Stimulated activated CD8-positive, alpha-beta memory T cell treated with anti-CD3 and anti-CD28 coated beads, Interleukin-7, amount 100 ng/mL, for 24 hours (primary cell): ENCODE measurements around the gene SHMT2.

Source experiments
- DNase-seq: peaks from one replicate; pipeline ENCODE4 v3.0.0-alpha.2; 2020; ENCODE audit warnings: low read depth

SHMT2 gene

GRCh38 chr12:57240066-57240921 is 10.8 kb downstream of the SHMT2 start:
- DNase-seq = no peak

- DNase-seq = no peak
Observed at GRCh38 chr12:57240926-57241401, 11.5 kb downstream of the SHMT2 start.

- DNase-seq = no peak
Observed at GRCh38 chr12:57241402-57242310, 12.1 kb downstream of the SHMT2 start.

GRCh38 chr12:57242329-57242690 is 12.8 kb downstream of the SHMT2 start:
- DNase-seq = no peak

GRCh38 chr12:57242691-57243454 is 13.4 kb downstream of the SHMT2 start:
- DNase-seq = no peak

- peak; percentile 70 for DNase-seq
Observed at GRCh38 chr12:57243521-57244311, 14.2 kb downstream of the SHMT2 start.

GRCh38 chr12:57244312-57244696 is 14.8 kb downstream of the SHMT2 start:
- DNase-seq = no peak

GRCh38 chr12:57247041-57247440 is 17.5 kb downstream of the SHMT2 start:
- no peak for DNase-seq

- DNase-seq = no peak
Observed at GRCh38 chr12:57248934-57249742, 19.6 kb downstream of the SHMT2 start.

GRCh38 chr12:57250541-57250940 is 21.0 kb downstream of the SHMT2 start:
- no peak for DNase-seq

- no peak for DNase-seq
Observed at GRCh38 chr12:57250956-57251355, 21.4 kb downstream of the SHMT2 start, which contains the start of gene STAC3. Gene STAC3, minus strand, starts transcription at chr12:57251187. Its CDS starts 1,551 bp downstream, at chr12:57249636.

GRCh38 chr12:57254506-57255280 is 25.2 kb downstream of the SHMT2 start:
- DNase-seq = no peak

- DNase-seq = no peak
Observed at GRCh38 chr12:57255916-57256315, 26.4 kb downstream of the SHMT2 start.

- DNase-seq = no peak
Observed at GRCh38 chr12:57258977-57259970, 29.8 kb downstream of the SHMT2 start.

GRCh38 chr12:57260366-57260765 is 30.9 kb downstream of the SHMT2 start:
- no peak for DNase-seq

GRCh38 chr12:57261428-57261865 is 31.9 kb downstream of the SHMT2 start:
- DNase-seq = no peak

- DNase-seq = no peak
Observed at GRCh38 chr12:57262126-57262822, 32.8 kb downstream of the SHMT2 start.

GRCh38 chr12:57263096-57263495 is 33.6 kb downstream of the SHMT2 start:
- DNase-seq = no peak
